ENCODE results near the gene UBL7.

Gene UBL7

GRCh38 chr15:74441248-74441941, 19.6 kb downstream of the UBL7 start:
- no peak for DNase-seq (ENCODE audit: low read depth)

- DNase-seq (ENCODE audit: low read depth): peak; percentile 67
Measured at GRCh38 chr15:74438721-74439316, 22.1 kb downstream of the UBL7 start.

- no peak for DNase-seq (ENCODE audit: low read depth)
Measured at GRCh38 chr15:74438206-74438605, 22.8 kb downstream of the UBL7 start.

GRCh38 chr15:74434263-74435136, 26.5 kb downstream of the UBL7 start:
- no peak for DNase-seq (ENCODE audit: low read depth)

DNA sequence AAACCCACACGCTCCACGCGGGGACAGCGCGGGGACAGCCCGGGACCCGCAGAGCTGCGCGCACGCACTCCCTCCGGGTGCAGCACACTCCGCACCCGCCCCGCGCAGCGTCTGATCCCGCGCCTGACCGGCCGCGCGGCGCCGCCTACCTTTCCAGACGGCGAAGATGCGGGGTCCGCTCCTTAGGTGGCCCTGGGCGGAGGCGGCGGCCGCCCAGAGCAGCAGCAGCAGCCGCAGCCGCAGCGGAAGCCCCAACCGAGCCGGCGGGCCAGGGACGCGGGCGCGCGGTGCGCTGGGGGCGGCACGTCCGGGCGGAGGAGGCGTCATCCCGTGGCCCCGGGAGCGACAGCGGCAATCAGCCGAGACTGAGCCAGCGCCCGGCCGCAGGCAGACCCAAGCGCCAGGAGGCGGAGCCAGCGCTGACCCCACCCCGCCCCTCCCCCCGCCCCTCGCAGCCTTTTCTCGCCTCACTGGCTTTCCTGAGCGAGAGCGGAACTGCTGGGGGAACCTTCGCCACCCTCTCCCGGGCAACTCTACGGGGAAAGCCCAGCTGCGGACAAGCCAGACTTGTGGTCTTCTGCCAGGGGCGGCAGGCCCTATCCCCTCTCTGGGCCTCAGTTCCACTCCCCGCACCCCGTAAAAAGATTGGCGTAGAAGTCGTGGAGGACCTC, 27.2 kb downstream of the UBL7 start, which contains the start of gene SEMA7A:
TSS of gene SEMA7A (minus strand) at position 367 of the 671 bp plus-strand sequence. CDS start at position 327, 40 bp downstream.
- peak; percentile 57 for DNase-seq (ENCODE audit: low read depth)

GRCh38 chr15:74432968-74433591, 27.9 kb downstream of the UBL7 start:
- no peak for DNase-seq (ENCODE audit: low read depth)

DNA sequence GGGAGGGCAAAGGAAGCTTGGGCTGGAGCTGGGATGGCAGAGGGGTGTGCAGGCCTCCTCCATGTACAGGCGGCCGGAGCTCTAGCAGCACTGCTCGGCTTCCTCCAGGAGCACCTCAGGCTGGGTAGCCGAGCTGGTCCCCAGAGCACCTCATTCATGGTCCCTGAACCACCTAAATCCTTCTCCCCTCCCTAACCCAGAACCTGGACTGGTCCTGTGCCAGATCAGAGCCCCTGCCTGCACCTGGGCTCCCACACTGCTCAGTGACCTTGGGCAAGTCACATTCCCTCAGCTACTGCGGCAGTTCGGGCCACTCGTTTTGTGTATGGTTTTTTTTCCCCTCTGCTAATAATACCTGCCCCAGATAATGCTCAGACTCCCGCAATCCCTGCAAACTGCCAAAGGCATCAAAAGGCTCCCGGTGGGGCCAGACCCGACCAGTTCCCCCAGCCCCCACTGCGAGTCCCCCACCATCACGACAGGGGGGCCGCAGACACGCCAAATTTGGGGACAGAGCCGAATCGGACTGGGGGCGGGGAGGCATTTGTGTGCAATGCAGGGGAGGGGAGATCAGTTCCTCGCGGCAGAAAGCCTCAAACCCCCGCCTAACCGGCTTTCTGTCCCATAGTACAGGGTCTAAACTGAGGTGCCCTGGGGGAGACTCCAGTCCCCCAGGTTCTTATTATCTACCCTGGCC, 28.5 kb downstream of the UBL7 start:
- DNase-seq (ENCODE audit: low read depth): no peak

DNA sequence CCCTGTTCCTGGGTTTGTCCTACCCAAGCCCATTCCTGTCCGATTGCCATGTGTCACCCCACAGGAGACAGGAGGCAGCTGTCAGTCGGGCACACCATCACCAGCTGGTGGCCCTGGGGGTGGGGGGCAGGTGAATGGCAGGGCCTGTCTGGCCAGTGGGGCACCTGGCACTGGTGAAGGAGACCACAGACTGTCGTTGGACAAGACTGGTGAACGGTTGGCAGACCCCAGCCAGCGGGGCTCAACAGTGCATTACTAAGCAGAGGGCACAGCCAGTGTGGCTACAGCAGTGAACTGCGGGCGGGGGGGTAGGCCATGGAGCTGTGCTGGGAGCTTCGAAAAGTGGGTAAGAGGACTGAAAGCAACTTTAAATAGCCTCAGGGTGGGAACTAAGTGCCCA, 29.3 kb downstream of the UBL7 start:
- DNase-seq (ENCODE audit: low read depth): no peak

DNA sequence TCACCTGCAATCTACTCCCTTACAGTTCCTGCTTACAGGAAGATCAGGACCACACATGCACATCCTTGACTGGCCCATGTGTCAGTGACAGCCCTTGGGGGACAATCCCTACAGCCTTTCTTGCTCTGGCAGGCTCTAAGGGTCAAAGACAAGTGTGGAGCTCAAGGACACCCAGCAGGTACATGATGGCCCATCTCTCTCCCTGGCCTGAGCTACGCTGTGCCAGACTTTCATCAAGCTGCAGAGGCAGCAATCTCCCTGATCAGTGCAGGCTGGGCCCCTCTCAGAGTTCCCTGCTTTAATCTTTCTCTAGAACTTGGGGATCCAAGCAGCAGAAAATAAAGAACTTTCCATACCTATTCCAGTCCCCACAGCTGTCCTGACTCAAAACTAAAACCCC, 29.8 kb downstream of the UBL7 start:
- no peak for DNase-seq (ENCODE audit: low read depth)

DNA sequence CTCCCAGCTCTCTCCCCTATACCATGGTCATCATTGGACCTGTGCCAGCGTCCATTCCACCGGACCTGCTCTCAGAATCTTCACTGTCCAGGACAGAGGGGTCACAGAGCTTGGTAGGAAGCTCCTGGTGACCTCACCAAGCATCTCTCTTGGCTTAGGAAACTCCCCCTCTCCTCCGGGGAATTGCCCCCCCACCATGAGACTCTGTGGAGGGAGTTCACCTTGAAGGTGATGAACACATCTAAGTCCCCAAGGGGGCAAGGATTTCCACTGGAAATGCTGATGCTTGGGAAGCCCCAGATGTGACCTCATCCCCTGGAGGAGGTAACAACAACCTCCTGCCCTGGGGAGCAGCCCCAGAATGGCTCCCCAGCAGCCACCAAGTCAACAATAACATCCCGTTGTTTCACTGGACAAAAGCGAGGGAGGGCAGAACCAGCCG, 30.4 kb downstream of the UBL7 start:
- DNase-seq (ENCODE audit: low read depth): no peak

DNA sequence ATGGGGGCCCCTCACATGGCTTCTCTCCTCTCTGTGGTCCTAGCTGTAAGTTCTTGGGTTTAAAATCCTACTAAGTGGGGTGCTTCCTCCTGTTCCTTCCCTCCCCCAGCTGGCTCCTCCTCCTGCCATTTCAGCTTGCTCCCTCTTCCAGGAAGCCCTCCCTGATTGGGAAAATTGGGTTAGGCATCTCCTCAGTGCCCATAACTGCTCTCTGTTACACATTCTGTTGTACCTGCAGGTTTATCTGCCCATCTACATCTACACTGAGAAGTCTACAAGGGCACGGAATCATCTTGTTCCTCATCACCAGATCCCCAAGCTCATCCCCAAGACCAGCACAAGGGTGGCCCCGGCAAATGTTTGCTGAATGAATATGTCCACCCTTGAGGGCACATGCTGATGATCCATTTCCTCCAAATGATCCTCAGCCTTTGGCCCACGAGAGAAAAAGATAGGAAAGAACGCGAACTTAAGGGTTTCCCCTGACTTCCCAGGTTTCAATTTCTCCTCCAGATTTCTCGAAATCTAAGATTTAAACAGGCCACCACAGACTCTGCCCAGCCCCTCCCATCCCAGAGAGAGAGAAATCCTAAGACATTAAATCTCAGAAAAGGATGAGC, 31.1 kb downstream of the UBL7 start:
- no peak for DNase-seq (ENCODE audit: low read depth)

GRCh38 chr15:74428970-74429780, 31.8 kb downstream of the UBL7 start:
- no peak for DNase-seq (ENCODE audit: low read depth)

GRCh38 chr15:74428442-74428787, 32.5 kb downstream of the UBL7 start:
- DNase-seq (ENCODE audit: low read depth): no peak

- DNase-seq (ENCODE audit: low read depth): no peak
Measured at GRCh38 chr15:74427607-74428441, 33.1 kb downstream of the UBL7 start.

GRCh38 chr15:74426404-74427281, 34.3 kb downstream of the UBL7 start:
- no peak for DNase-seq (ENCODE audit: low read depth)

GRCh38 chr15:74425630-74426029, 35.3 kb downstream of the UBL7 start:
- DNase-seq (ENCODE audit: low read depth): no peak

- no peak for DNase-seq (ENCODE audit: low read depth)
Measured at GRCh38 chr15:74424901-74425528, 35.9 kb downstream of the UBL7 start.

Data from activated T-cell treated with anti-CD3 and anti-CD28 coated beads for 1 hour (primary cell).